Cortex of kidney (tissue), 1 donor: ENCODE measurements around the gene EGR1.
"Not testable (repeated sequence)": the region's sequence is repeated elsewhere in the genome, so short reads cannot be mapped to it uniquely, and the experiment has no call there.

ENCODE experiments used
- DNase-seq: peaks from one replicate; lab custom pipeline; 2025; lab: John Stamatoyannopoulos, UW

Gene EGR1

DNA sequence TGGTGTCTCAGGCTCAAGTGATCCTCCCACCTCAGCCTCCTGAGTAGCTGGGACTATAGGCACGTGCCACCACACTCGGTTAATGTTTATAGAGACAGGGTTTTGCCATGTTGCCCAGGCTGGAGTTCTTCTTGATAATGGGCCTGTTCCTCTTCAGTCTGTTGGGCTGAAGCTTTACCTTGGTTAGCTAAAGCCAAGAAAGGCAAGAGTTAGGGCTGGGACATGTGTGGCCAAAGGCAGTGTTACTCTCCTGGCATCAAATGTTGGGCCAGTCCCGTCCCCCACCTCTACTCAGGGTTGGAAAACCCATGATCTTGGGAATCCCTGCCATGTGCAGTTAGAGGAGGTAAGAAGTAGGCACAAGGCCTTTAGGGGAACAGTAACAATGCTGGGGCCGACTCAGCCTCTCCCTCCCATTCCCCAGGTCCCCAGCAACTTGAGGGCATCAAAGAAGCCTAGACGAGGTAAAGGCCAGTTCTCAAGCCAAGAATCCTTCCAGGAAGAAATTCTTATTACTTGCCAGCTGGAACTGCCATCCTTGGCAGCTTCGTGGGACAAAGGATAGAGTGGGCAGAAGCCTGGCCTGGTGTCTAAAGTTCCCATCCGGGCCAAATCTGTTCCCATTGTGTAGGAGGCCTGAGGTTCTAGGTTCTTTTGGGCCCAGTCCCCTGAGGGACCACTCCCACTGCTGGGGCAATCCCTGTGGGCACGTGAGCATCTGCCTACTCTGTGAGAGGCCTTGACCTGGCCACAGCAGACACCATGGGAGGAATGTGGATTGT is 4.5 kb downstream of the EGR1 start:
- DNase-seq: no peak

DNA sequence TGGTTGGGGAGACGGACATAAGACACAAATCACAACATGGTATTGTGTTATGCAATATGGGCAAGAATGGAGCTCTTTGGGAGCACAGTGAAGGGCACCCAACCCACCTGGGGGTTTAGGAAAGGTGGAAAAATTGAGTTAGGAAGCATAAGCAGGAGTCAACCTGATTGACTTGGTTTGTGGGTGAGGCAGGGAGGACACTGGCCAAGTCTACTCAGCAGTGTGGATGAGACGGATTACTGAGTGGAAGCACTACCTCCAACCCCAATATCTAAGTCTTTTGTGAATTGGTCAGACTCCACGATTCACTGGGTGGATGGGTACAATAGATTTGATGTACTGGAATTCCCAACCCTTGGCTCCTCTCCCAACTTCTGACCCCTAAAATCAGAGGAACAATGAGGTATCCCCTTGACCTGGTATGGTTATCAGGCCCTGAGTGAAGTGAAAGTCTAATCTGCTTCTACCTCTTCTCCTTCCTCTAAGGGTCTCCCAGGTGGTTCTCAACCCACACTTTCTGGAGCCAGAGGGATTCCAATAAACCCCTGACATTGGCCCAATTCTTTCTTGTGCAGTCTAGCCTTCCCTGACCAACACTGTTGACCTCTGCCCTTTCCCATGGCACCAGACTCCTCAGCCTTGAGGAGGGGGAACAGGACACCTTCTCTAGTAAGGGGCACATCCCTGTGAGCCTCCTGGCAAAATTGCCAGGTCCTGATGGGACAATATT is 5.2 kb downstream of the EGR1 start:
- no peak for DNase-seq

DNA sequence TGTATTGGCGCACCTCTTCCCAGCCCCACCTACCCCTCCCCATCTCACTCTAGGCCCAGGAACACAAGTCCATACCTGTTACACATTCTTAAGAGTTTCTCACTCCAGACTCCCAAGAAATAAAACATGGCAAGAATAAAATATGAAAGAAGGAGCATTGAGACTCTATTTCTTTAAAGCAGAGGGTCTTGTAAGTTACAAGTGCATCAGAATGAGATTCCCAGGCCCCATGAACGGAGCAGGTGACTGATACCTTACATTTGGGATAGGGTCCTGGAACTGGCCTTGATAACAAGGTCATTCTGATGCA is 5.7 kb downstream of the EGR1 start:
- no peak for DNase-seq

DNA sequence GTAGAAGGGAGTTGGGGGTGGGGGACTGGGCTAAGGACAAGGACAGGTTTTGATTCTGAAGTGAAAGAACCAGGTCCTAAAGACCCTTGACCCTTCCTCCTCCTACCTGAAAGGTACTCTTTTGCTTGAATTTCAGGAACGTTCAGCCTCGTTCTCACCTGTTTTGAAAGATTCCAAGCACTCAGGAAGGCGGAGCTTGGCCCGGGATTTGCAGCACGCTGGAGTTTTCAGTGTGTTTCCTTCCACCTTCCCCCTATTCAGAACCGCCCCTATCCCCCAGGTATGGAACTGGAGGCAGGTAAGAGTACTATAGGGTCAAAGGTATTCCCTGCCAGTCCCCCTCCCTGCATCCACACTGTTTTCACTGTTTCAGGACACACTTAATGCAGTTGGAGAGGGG is 7.1 kb downstream of the EGR1 start:
- no peak for DNase-seq

DNA sequence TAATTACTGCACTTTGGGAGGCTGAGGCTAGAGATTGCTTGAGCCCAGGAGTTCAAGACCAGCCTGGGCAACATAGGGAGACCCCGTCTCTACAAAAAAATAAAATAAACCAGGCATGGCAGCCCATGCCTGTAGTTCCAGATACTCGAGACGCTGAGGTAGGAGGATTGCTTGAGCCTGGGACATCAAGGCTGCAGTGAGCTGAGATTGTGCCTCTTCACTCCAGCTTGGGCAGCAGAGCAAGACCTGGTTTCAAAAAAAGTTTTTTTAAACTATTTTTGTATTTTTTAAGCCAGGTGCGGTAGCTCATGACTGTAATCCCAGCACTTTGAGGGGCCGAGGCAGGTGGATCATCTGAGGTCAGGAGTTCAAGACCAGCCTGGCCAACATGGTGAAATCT is 7.9 kb downstream of the EGR1 start:
- not testable (repeated sequence) for DNase-seq

DNA sequence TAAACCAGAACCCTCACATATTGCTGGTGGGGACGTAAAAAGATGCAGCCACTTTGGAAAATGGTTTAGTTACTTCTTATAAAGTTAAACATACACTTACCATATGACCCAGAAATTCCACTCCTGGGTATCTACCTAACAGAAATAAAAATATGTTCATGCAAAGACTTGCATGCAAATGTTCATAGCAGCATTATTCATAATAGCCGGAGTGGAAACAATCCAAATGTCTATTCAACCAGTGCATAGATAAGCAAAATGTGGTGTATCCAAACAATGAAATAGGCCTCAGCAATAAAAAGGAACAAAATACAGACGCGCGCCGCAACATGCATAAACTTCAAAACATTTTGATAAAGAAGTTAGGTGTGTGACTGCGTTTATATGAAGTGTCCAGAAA is 11.6 kb downstream of the EGR1 start:
- no peak for DNase-seq

DNA sequence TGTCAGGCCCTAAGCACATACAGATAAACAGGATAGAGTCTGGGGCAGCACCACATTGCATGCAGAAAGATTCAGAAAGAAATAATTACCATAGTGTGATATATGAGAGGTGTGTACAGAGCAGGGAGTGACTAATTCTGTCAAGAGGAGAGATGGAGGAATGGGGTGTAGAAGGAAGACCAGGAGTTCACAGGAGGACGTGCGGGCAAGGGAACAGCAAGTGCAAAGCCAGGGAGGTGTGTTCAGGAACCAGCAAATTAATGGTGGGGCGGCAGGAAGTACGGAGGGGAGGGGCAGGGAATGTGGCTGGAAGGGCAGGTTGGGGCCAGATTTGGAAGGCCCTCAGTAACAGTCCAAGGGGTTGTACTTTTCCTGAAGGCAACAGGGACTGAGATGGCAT is 17.4 kb downstream of the EGR1 start:
- DNase-seq: no peak

DNA sequence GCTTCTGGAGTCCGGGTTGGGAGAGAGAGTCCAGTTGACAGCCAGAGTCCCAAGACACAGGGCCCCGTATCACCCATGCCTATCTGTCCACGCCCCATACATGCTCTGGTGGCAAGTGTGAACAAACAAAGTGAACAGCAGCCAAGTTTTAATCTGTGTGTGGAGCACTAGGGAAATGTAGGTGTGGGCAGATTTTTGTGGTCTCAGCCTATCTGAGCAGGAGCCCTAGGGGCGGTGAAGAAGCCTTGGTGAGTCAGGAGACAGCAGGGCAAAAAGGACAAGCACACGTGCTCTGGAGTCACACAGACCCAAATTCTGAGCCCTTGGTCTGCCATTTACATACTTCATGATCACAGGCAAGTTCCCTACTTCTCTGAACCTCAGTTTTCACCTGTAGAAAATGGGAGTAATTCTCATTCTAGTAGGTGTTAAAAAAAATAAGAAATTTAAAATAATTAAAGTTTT is 23.2 kb downstream of the EGR1 start:
- DNase-seq: no peak

DNA sequence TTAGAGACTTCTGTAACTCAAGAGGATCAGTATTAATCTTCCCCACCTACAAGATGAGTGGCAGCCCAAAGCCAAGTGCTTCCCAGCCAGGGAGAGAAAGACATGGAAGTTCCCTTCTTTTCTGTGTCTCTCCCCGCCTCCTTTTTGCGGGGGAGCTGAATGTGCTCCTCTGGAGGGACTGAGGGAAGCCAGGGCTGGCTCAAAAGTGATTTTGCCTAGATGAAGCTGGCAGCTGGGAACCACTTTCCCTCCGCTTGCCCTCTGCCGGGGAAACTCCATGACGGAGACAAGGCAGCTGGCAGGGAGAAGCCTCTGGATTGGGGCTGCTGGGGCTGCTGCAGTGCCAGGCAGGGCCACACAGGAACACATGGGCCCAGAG is 24.4 kb downstream of the EGR1 start:
- no peak for DNase-seq

DNA sequence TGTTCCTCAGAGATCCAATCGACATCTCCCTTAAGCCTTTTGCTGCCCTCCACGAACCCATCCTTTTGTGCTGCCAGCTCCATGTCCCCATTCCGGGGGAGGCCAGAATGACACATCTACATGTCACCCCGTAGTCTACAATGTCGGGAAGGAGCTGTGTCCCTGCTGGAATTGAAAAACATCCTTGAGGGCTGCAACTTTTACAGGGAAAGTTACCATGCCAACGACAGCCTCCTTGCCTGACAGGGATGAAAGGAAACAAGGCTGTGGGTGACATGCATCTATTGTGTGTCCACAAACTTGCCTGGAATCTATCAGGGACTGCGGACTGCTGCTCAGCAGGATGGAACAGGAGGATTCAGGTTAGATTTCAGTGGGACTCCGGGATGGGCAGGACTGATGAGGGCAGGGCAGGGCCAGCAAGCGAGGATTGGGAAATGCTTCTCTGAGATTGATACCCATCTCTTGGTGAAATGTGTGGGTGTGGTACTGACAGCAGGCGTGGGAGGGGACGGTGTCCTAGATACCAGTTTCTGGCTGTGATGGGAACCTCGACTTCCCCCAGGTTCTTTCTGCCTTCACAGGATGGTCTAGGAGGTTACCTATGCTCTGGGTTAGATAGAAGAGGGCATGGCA is 25.5 kb downstream of the EGR1 start:
- no peak for DNase-seq

DNA sequence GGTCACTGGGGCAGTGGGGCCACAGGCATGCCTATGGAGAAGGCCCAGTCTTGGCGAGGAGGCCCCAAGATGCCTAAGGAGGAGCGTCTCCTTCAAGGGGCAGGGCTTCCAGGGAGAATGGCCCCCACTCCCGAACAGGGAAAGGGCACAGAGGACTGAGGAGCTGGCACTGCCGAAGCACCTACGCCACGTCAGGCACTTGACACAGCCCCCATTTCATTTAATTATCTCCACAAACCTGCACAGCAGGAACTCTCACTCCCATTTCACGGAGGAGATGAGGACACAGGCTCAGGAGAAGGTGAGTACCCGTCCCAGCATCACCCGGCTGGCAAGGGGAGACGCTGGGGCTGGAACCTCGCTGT is 26.0 kb downstream of the EGR1 start:
- no peak for DNase-seq

DNA sequence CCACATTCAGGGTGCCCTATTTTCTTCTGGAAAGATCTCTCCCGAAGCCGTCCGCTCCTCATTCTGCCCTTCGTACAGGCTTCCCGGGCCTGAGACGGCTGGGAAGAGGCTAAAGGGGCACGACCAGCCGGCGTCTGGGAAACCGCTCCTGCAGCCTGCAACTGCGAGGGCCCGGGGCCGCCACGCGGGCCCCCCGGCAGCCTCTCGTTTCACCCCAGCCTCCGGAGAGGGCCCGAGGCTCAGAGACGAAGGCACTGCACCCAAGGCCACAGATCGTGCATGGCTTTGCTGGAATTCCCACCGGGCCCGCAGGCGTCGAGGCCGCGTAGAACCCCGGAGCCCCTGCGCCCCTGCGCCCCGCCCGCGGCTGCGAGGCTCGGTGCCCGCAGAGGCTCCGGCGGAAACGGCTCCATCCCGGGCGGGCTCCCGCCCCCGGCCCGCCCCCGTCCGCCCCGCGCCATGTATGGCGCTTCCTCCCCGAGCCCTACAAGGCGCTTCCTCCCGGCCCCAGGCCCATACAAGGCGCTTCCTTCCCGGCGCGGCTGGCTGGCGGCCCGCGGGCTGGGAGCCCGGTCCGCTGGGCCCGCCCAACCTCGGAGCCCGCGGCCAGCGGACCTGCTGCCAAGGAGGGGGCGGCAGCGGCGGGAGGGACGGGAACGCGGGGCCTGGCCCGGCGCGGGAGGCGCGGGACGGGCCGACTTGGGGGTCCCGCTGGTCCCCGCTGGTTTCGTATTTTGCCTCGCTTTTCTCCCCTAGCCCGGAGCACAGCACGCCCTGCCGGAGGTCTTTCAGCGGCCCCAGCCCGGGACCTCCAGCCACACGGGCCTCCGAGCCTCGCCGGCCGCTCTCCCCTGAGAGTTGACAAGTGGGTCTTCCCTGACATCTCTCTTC is 26.6 kb downstream of the EGR1 start:
- DNase-seq: no peak

DNA sequence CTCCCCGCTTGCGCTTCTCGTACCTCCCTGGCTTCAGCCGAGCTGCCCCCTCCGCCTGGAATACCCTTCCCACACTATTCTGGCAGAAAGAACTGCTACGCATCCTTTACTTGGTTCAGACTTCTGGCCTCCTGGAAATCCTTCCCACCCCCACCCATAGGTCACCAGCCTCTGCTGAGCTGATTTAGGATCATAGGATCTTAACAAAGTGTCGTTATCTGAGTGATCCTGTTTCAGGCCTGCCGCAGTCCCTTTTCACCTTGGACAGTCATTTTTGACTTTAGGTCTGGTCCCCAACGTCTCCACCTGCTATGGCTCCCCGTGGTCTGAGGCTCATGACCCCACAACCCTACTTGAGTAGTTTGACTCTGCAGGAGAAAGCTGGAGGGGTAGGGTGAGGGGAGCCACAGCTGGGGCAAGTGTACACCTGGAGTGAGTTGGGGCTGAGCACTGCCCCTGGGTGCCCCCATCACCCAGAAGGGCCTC is 27.3 kb downstream of the EGR1 start:
- DNase-seq: no peak

DNA sequence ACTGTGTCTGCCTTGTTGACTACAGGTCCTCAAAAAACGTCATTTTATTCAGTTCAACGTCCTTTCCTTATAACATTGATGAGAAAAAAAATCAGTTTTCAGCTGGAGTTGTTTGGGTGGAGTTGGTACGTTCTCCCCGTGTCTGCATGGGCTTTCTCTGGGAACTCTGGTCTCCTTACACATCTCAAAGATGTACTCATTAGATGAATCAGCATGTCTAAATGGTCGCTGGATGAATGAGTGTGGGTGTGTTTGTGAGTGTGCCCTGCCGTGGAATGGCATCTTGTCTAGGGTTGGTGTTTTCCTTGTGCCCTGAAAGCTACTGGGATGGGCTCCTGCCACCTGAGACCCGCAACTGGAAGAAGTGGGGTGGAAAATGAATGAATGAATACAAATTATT is 30.1 kb downstream of the EGR1 start:
- no peak for DNase-seq

DNA sequence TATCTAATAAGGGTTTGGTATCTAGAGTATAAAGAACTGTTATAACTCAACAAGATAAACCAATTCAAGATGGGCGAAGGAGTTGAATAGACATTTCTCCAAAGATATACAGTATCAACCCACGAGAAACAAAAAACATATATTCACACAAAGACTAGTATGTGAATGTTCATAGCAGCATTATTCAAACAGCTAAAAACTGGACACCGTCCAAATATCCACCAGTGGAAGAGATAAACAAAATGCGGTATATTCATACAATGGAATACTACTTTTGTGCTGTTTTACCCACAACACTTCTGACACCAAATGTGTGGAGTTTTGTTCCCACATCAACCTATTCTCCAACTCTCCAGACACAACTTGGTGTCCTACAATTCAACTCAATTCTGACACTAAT is 33.1 kb downstream of the EGR1 start:
- DNase-seq: no peak

DNA sequence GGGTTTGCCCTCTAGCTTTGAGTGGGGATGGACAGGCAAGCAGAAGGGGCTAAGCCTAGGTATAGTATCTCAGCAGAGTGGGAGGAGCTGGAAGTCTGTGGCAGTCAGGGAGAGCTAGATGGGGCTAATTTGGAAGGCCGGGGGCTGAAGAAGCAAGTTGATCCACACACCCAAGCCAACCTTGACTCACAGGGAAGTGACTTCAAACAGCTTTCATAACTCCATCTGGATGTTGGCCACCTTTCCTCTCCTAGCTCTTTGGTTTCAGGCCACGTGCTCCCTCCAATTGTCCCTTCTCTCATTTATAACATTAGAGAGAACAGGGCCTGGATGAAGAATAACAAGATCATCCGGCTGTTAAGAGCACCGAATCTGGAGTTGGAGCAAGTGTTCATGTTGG is 36.8 kb downstream of the EGR1 start:
- no peak for DNase-seq

DNA sequence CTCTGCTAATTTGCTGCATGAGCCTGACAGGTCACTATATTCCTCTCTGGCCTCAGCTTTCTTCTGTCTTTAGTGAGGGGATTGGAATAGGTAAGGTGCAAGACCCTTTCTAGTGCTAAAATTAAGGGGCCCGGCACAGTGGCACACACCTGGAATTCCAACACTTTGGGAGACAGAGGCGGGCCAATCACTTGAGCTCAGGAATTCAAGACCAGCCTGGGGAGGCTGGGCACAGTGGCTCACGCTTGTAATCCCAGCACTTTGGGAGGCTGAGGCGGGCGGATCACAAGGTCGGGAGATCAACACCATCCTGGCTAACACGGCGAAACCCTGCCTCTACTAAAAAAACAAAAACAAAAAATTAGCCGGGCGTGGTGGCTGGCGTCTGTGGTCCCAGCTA is 37.2 kb downstream of the EGR1 start:
- DNase-seq: no peak

DNA sequence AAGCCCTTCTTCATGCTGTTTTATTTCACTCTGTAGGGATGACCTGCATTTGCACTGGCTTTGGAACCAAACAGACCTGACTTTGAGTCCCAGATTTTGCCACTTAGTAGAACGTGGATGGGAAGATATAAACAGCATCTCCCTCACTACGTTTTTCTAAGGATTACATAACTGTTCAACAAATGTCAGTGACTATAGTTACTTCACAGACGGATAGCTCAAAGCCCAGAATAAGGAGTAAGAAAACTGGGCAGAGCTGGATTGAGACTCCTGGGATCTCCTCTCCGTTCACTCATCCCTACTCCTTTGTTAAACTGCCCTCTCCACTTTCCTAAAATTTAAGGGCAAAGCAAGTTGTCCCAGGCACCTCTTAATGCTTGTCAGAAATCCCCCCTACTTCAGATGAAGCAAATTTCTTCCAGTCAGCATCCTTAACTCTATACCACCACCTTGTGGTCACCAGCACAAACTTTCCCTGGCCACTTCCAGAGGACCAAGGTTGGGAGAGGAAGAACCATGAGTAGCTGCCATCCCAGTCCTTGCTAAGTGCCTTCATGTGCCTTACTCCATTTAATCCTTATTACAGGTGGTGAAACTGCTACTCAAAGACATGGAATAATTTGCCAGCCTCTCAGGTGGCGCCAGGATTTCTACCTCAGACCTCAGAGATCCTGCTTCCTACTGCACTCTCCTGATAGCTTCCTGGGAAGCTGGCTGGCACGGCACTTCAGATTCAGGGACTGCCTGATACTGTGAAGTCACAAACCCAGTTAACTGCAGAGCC is 38.4 kb downstream of the EGR1 start:
- DNase-seq: no peak

DNA sequence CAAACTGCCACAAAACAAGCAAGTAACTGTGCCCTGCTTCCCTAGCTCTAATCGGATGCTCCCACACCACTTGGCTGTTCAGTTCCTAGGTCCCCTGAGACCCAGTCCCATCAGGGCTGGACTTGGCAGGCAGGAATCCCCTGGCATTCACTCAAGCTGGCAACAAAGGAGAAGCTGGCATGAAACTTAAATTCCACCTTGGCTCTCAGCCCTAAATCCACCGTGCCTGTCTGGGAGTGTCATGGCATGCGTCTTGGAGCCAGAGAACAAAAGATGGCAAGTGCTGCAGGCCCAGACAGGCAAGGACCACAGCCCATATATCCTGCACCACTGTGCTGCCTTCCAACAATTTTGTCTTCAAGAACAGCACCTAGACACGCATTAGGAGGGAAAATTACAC is 39.5 kb downstream of the EGR1 start:
- no peak for DNase-seq

DNA sequence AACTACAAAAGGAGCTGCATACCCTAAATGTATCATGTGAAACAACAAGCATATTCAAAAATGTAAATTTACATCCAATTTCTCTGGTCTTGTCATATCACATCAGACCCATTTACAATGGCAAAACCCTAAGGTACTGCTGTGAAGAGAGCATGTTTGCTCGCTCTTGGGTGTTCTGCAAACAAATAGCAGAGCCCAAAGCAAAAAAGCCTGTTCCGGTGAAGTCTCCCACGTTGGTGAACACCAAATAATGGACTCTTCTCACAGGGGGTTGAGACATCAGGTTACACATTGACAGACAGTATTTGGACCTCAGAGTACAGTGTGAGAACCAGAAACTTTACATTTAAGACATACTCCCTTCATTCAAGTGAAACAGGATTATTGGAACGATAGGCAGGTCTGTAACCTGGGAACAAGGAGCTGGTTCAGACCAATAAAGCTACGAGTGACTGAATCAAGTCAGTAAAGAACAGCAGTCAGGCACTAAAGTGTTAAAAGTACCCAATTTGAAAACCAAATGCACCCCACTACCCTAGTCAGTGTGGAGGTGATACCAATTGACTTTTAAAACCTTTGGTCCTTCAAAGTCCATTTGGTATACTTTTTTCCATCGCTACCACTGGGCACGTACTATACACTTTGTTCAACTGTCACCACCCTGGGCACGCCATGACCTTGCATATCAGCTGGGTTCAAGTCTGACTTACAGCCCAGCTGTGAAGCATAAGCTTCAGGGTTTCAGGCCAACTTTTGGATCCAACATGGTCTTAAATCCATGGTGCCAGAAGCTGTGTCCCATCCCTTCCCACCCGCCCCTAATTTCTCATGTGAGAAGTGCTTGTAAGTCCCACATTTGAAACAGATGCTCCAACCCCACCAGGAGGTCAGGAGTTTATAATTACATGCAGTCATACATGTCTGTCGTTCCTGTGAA is 41.4 kb downstream of the EGR1 start:
- no peak for DNase-seq
